Fibroblast of lung (primary cell): Measurements from ENCODE around the gene STIM1. TPM values are rescaled to one million over a fixed set of nuclear protein-coding genes. Genes with fewer than 3 reads are reported as not detected.

Experiments
- DNase-seq, 2 donors: peaks; one replicate each; pipeline versions ENCODE4 v3.0.0 to v3.0.0-alpha.2; 2010; ENCODE audit warnings: low read depth in 2 of 2
- H2AFZ ChIP-seq: 2 replicates; pipeline ENCODE4 v1.5.1; 2012; ENCODE audit warnings: low read length, control low read depth, inconsistent platforms
- H3K27ac ChIP-seq: 2 replicates; pipeline ENCODE4 v1.5.1; 2011; ENCODE audit warnings: low read length, control low read depth; ENCODE audit not compliant: insufficient read depth
- H3K27me3 ChIP-seq: 2 replicates; pipeline ENCODE4 v1.5.1; 2011; ENCODE audit warnings: mild to moderate bottlenecking, low read length; ENCODE audit not compliant: control insufficient read depth, insufficient read depth
- H3K36me3 ChIP-seq: 2 replicates; pipeline ENCODE4 v1.5.1; 2011; ENCODE audit warnings: low read length; ENCODE audit not compliant: control insufficient read depth, insufficient read depth
- H3K4me1 ChIP-seq: 2 replicates; pipeline ENCODE4 v1.5.1; 2011; ENCODE audit warnings: low read length; ENCODE audit not compliant: control insufficient read depth, insufficient read depth; ENCODE audit errors: extremely low read depth
- H3K4me2 ChIP-seq: 2 replicates; pipeline ENCODE4 v1.5.1; 2011; ENCODE audit warnings: low read length, control low read depth; ENCODE audit not compliant: insufficient read depth; ENCODE audit errors: extremely low read depth
- H3K4me3 ChIP-seq, 4 experiments: fragments of 200-600 bp in 1 of 4; sonication (generic) in 1 of 4; replicated peaks in 1 of 4; 2 replicates each; pipeline ENCODE4 v1.5.1; 2011 to 2016; ENCODE audit warnings: low read length in 4 of 4, low read depth in 3 of 4, mild to moderate bottlenecking in 3 of 4, control low read depth in 2 of 4, inconsistent platforms in 1 of 4, mixed read lengths in 1 of 4; ENCODE audit not compliant: insufficient read depth in 1 of 4; ENCODE audit errors: control extremely low read depth in 1 of 4
- H3K79me2 ChIP-seq: 2 replicates; pipeline ENCODE4 v1.5.1; 2012; ENCODE audit warnings: mild to moderate bottlenecking, low read length, inconsistent platforms; ENCODE audit not compliant: control insufficient read depth, insufficient read depth
- H3K9ac ChIP-seq: 2 replicates; pipeline ENCODE4 v1.5.1; 2011; ENCODE audit warnings: mild to moderate bottlenecking, low read length, control low read depth; ENCODE audit not compliant: insufficient read depth
- H3K9me3 ChIP-seq: 2 replicates; pipeline ENCODE4 v1.5.1; 2012; ENCODE audit warnings: low read depth, low read length; ENCODE audit not compliant: control insufficient read depth, insufficient read depth
- H4K20me1 ChIP-seq: 2 replicates; pipeline ENCODE4 v1.5.1; 2011; ENCODE audit warnings: low read length; ENCODE audit not compliant: control insufficient read depth, insufficient read depth; ENCODE audit errors: extremely low read depth
- EZH2 ChIP-seq: IDR thresholded peaks from 2 replicates; pipeline ENCODE4 v1.5.1; 2012; ENCODE audit warnings: low read length, control low read depth, mild to moderate bottlenecking; ENCODE audit errors: missing control alignments
- polyA plus RNA-seq, 2 donors: library from polyadenylated mRNA; depleted of rRNA in 1 of 2; stranded (reverse) in 1 of 2; unstranded in 1 of 2; fragments of >200 nt; gene quantifications; 2 replicates each; pipeline ENCODE4 v1.2.1, GENCODE V29; 2011 to 2012; ENCODE audit warnings: missing spikeins in 1 of 2
- total RNA-seq: library from RNA; depleted of rRNA; stranded (reverse); fragments of >200 nt; gene quantifications from 2 replicates; pipeline ENCODE4 v1.2.1, GENCODE V29; 2014
- TF ChIP-seq, protein P1 (sequence below), 2 donors: IDR thresholded peaks in 1 of 2; conservative IDR thresholded peaks in 1 of 2; 1 replicate in 1 of 2; 2 replicates in 1 of 2; pipeline ENCODE4 v1.5.1; 2011 to 2012; ENCODE audit warnings: low read length in 2 of 2, control low read depth in 1 of 2, inconsistent platforms in 1 of 2, low read depth in 1 of 2, mild to moderate bottlenecking in 1 of 2

STIM1 gene
- total and polyA plus RNA-seq, 2 donors (not counting 1 experiment from before 2014, with no cell fraction given) = 38.1 to 44.6 TPM

DNA sequence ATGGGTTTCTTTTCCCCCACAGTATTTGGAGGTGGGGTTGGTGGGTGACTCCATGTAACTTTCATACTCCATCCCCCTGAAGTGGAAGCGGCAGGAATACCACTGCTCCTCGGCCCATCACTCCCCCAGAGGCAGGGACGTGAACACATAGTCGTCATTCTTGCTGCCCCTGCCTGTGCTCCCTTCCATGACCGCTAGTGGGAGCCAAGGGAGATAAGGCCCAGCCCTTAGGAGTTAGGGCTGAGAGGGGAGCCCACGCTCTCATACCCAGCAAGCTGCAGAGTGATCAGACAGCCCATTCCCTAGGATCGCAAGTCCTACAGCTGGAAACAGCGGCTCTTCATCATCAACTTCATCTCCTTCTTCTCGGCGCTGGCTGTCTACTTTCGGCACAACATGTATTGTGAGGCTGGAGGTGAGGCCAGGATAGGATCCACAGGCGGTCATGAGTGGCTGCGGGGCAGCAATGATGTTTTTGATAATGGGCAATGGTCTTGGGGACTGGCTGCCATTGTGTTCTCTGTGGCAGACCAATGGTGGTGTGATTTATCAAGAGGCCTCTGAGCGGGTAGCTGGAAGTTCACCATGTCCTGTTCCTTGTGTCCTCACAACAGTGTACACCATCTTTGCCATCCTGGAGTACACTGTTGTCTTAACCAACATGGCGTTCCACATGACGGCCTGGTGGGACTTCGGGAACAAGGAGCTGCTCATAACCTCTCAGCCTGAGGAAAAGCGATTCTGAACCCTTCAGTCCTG, 30.6 kb upstream of the STIM1 start:
- no peaks in the 10 kb centered on the region for H4K20me1 ChIP-seq
- H3K9ac ChIP-seq = no peak overlapping the region
- no peaks in the 10 kb centered on the region for H3K27me3 ChIP-seq
- no peak overlapping the region for H3K4me3 ChIP-seq
- no peaks in the 10 kb centered on the region for H3K9me3 ChIP-seq
- peaks cover 5% of the 10 kb centered on the region for H3K36me3 ChIP-seq
- TF ChIP-seq, protein P1, sequence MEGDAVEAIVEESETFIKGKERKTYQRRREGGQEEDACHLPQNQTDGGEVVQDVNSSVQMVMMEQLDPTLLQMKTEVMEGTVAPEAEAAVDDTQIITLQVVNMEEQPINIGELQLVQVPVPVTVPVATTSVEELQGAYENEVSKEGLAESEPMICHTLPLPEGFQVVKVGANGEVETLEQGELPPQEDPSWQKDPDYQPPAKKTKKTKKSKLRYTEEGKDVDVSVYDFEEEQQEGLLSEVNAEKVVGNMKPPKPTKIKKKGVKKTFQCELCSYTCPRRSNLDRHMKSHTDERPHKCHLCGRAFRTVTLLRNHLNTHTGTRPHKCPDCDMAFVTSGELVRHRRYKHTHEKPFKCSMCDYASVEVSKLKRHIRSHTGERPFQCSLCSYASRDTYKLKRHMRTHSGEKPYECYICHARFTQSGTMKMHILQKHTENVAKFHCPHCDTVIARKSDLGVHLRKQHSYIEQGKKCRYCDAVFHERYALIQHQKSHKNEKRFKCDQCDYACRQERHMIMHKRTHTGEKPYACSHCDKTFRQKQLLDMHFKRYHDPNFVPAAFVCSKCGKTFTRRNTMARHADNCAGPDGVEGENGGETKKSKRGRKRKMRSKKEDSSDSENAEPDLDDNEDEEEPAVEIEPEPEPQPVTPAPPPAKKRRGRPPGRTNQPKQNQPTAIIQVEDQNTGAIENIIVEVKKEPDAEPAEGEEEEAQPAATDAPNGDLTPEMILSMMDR (conservative IDR thresholded peaks at IDR 0.05 in 1 of 2, IDR thresholded peaks at IDR 0.05 in 1 of 2; ENCODE audit: low read depth in 1 of 2, low read length in 2 of 2) = peak; percentile 33 to 58
- TF ChIP-seq EZH2 = no peak
- no peak overlapping the region for H2AFZ ChIP-seq
- no peak overlapping the region for H3K4me2 ChIP-seq
- H3K4me1 ChIP-seq = no peaks in the 10 kb centered on the region
- no peak overlapping the region for H3K27ac ChIP-seq
- peaks cover 3% of the 10 kb centered on the region for H3K79me2 ChIP-seq
- DNase-seq = peak in 1 of 2 donors; percentile 14

DNA sequence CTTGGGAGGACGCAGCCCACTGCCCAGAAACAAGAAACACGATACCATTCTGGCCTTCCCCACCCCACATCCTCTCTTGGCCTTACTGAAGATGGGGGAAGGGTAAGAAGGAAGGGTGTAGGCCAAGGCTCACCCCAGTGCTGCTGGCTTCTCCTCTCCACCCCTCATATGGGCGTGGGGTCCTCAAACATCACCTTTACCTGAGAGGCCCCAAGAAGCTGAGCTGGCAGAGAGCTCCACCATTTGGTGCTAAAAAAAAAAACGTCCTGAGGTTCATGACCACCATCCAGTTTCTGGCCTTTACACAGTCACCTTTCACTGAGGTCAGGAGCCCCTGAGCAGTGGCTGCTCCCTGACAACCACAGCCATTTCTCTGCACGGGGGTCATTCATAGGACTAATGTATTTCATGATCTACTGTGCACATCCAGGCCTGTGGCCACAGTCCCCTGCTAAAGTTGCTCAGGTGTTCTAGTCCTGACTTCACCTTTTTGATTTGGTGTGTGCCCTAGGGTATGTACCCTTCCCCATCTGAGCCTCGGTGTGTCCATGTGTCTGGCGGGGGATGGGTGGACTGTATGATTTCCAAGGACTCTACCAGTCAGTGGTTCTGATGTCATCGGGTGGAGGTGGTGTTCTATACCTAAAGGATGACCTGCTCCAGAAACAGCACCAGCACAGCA, 29.9 kb upstream of the STIM1 start:
- H3K27me3 ChIP-seq = no peaks in the 10 kb centered on the region
- H3K9ac ChIP-seq = no peak overlapping the region
- no peaks in the 10 kb centered on the region for H3K4me1 ChIP-seq
- peaks cover 8% of the 10 kb centered on the region for H3K79me2 ChIP-seq
- no peak overlapping the region for H3K4me3 ChIP-seq
- H2AFZ ChIP-seq = no peak overlapping the region
- TF ChIP-seq, protein P1 (conservative IDR thresholded peaks at IDR 0.05 in 1 of 2, IDR thresholded peaks at IDR 0.05 in 1 of 2; ENCODE audit: low read depth in 1 of 2, low read length in 2 of 2) = no peak
- no peak overlapping the region for H3K4me2 ChIP-seq
- no peak overlapping the region for H3K27ac ChIP-seq
- no peak for DNase-seq
- no peaks in the 10 kb centered on the region for H4K20me1 ChIP-seq
- peaks cover 5% of the 10 kb centered on the region for H3K36me3 ChIP-seq
- H3K9me3 ChIP-seq = no peaks in the 10 kb centered on the region

DNA sequence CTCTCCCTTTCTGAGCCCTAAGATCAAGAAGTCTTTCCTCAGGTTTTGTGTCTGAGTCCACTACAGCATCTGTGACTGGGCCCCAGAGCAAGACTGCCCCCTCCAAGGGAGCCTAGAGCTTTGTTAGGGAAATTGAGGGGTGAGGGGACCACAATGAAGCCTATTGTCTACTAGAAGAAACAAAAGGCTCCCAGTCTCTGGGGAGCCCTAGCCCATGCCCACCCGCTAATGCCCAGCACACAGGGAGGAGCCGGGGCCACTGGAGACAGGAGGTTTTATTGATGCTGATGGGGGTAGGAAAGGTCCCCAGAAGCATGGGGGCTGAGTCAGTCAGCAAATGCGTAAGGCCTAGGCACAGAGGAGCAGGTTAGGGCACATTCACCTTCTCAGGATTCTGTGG, 28.7 kb upstream of the STIM1 start:
- Histone ChIP-seq H3K4me1 (no peaks in the 10 kb centered on the region), H3K9me3 (no peaks in the 10 kb centered on the region), H3K4me3 (no peak overlapping the region), H3K27me3 (no peaks in the 10 kb centered on the region), H3K36me3 (peaks cover 5% of the 10 kb centered on the region), H4K20me1 (no peaks in the 10 kb centered on the region), H2AFZ (no peak overlapping the region), H3K4me2 (no peak overlapping the region), H3K9ac (no peak overlapping the region), H3K27ac (no peak overlapping the region), H3K79me2 (peaks cover 19% of the 10 kb centered on the region)
- TF ChIP-seq, protein P1 (conservative IDR thresholded peaks at IDR 0.05 in 1 of 2, IDR thresholded peaks at IDR 0.05 in 1 of 2; ENCODE audit: low read depth in 1 of 2, low read length in 2 of 2) = no peak
- TF ChIP-seq EZH2 = no peak
- no peak for DNase-seq
